GM18519 (cell line): ENCODE measurements around the gene EDDM13.
"Not testable (repeated sequence)": the region's sequence is repeated elsewhere in the genome, so short reads cannot be mapped to it uniquely, and the experiment has no call there.

Experiments
- ATAC-seq: cut with Tn5 transposase; IDR thresholded peaks from one replicate; pipeline ENCODE4 v1.9.1; 2021; ENCODE audit warnings: mild to moderate bottlenecking, moderate library complexity; ENCODE audit not compliant: unreplicated experiment, low FRiP score

EDDM13 gene, protein sequence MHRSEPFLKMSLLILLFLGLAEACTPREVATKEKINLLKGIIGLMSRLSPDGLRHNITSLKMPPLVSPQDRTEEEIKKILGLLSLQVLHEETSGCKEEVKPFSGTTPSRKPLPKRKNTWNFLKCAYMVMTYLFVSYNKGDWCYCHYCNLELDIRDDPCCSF

DNA sequence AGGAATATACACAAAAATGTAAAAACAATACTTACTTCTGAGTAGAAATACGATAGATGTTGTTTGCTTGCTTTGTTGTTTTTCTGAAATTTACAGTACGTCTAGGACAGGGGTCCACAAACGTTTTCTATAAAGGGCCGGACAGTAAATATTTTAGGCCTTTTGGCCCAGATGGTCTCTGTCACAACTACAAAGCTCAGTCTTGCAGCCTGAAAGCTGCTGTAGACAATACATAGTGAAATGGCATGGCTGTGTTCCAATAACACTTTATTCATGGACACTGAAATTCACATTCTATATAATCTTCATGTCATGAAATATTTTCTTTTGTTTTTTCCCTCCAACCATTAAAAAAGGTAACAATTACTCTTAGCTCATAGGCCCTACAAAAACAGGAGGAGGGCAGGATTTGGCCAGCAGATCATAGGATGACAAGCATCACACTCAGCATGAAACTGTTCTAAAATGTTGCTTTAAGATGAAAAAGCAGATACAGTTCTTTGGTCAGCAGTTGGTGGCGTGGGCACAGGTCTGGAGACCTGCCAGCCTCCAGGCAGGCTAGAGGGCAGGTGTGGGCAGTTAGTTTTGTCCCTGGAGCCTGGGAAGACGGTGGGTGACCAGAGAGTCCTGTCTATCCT is at the start of gene EDDM13:
Gene EDDM13, plus strand, starts transcription at position 588 of the 638 bp plus-strand sequence. CDS start 87 bp downstream, outside the sequence.
- ATAC-seq = no peak

GRCh38 chr19:56222901-56223300 is 49.6 kb upstream of the EDDM13 start:
- ATAC-seq = no peak

GRCh38 chr19:56223481-56223880 is 49.1 kb upstream of the EDDM13 start:
- no peak for ATAC-seq

DNA sequence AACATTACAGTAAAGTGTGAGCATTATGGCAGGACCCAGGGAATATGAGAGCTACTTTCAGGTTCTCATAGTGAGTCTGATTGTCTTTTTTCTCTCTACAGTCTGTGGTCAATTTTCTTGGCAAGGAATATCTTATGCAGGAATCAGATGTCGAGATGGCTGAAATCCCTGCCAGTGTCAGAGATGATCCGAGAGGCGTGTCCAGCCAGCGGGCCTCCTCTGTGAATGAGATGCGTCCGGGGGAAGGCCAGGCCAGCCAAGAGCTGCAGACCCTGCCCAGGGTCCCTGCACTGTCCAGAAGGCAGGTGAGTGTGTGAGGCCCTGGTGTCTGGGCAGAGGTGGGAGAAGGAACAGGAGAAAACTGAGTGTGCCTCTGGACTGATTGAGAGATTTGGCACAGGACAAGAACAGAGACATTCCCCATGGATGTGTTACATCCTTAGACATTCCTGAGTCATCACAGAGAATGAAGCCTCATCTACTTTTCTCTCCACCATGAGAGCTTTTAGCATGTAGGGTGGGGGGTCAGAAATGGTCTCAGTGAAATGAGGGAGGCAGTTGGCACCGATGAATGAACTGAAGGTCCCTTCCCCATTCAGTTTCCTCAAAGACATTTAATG is 27.3 kb upstream of the EDDM13 start:
- no peak for ATAC-seq

- ATAC-seq = not testable (repeated sequence)
Measured at GRCh38 chr19:56245764-56246163, 26.8 kb upstream of the EDDM13 start.

DNA sequence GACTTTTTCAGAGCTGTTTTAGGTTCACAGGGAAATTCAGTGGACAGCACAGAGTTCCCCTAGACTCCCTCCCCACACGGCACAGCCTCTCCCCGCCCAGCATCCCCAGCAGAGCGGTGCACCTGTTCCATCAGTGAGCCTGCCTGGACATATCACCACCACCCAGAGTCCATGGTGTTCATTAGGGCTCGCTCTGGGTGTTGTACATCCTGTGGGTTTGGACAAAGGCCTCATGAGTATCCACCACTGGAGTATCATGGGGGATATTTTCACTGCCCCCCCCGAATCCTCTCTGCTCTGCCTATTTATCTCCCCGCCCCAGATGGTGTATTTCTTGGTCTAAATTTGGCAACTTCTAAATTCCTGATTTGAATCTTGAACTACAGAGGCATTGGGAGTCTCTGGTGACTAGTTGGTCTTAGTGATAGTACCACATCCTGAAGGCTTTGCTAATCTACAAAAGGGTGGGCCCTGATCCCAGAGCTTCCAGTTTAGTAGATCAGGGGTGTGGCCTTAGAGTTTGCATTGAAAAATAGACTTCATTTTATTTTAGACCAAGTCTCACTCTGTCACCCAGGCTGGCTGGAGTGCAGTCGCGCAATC is 23.7 kb upstream of the EDDM13 start:
- ATAC-seq = not testable (repeated sequence)

DNA sequence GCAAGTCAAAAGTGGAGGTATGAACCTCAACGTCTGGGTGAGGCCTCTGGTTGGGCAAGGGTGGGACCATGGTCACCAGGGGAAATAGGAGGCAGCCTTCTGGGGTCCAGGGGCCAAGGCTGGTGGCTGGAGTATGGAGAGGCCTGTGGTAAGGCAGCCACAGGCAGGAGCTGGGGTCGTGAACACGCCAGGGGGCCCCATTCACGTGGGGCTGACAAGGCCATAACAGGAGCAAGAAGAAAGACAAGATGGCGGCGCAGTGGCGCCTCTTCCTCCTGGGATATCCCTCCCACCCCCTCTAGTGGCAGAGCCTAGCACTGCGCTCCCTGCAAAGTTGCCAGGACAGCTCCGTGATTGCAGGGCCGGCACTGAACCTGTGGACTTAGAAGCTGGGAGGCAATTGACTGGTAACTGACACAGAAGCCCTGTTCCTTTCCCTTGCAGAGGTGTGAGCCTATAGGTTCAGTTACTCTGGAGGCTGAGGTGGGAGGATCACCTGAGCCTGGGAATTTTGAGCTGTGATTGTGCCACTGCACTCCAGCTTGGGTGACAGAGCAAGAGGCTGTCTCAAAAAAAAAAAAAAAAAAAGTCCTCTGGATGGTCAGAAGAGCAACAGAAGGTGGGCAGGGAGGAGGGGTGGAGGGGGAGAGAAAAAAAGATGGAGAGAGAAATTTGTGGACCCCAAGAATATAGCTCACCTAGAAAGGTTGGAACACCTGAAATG is 19.7 kb upstream of the EDDM13 start:
- no peak for ATAC-seq

DNA sequence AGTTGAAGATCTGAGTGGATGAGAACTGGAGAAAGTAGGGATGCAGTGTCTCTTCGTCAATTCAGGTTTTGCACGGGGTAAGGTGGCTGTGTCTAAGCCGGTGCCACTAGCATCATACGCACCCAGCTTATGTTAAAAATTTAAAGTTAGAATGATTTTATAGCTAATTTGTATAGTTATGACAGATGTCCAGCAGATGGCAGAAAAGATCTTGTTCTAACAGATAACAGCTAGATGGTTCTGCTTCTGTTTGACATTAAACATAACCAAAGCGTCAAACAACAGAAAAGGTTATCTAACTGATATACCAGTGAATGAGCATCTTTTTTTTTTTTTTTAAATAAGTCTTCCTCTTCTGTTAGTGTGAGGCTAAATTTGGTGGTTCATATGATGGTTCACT is 18.8 kb upstream of the EDDM13 start:
- ATAC-seq = no peak

GRCh38 chr19:56258272-56258671 is 14.3 kb upstream of the EDDM13 start:
- ATAC-seq = no peak

DNA sequence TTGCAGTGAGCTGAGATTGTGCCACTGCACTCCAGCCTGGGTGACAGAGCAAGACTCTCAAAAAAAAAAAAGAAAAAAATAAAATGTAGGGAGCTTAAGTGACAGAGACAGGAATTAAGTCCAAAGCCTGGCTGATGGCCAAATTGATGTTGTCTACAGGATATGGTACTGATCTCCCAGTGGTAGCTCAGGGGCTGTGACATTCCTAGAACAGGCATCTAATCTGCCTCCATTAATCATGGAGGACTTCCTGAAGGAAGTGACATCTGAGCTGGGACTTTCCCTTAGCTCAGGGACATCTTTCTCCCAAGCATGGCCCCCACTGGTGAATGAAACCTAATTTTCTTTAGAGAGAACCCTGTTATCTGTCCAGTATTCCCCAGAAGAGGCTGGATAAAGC is 11.4 kb upstream of the EDDM13 start:
- ATAC-seq = no peak

DNA sequence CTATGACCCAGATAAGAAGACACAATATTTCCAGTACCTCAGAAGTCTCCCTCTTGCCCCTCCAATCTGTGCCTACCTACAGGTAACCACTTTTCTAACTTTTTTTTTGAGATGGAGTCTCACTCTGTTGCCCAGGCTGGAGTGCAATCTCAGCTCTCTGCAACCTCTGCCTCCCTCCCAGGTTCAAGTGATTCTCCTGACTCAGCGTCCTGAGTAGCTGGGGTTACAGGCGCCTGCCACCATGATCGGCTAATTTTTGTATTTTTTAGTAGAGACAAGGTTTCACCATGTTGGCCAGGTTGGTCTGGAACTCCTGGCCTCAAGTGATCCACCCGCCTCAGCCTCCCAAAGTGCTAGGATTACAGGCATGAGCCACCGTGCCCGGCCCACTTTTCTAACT is 10.6 kb upstream of the EDDM13 start:
- not testable (repeated sequence) for ATAC-seq

DNA sequence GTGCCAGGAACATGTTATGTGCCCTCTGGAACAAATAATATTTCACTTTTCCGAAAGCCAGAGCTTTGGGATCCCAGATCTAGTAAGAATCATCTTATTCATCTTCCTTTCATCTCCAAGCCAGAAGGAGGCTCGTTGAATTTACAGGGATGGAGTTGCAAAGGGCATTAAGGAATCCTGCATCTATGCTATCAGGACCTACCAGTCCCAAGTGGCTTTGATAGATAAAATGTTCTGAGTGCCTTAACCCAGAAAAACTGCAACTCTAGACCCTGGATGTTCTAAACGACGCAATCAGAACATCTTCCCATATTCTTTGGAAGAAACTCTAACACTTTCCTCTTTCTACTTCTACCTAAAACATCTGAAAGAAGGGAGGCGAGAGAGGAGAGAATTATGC is 9.2 kb upstream of the EDDM13 start:
- ATAC-seq = no peak

- ATAC-seq = no peak
Measured at GRCh38 chr19:56266051-56266450, 6.5 kb upstream of the EDDM13 start.

- no peak for ATAC-seq
Measured at GRCh38 chr19:56269348-56269747, 3.2 kb upstream of the EDDM13 start.

DNA sequence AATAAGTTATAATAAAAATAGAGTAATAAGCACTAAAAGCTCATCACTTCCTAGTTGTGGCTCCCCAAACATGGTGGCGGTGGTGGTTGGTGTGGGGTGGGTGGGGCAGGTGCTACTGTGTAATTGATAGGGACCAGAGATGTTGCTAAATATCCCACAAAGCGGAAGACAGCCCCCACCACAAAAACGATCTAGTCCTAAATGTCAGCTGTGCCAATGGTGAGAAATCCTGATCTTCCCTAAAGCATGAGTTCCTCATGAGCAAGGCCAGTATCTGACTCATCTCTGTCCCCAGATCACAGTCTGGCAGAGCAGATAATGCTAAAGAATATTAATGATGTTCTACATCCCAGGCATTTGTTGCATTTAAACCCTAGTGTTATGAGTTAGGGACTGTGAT is 1.9 kb upstream of the EDDM13 start:
- ATAC-seq = no peak

DNA sequence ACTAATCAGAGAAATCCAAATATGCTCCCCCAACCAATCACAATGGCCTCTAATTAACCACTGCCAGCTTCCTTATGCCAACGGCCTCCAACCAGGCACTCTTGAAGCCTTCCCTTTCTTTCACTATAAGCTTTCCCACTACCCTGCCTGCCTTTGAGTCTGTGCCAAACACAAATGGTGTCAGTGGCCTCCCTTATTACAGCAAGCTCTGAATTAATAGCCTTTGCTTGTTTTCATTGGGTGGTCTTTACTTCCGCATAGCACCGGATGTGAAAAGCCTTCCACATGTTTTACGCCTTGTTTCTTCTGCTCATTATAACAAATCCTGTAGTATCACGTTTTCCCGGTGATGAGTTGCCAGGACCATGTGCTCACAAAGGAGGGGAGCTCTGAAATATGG is 1.4 kb upstream of the EDDM13 start:
- no peak for ATAC-seq

DNA sequence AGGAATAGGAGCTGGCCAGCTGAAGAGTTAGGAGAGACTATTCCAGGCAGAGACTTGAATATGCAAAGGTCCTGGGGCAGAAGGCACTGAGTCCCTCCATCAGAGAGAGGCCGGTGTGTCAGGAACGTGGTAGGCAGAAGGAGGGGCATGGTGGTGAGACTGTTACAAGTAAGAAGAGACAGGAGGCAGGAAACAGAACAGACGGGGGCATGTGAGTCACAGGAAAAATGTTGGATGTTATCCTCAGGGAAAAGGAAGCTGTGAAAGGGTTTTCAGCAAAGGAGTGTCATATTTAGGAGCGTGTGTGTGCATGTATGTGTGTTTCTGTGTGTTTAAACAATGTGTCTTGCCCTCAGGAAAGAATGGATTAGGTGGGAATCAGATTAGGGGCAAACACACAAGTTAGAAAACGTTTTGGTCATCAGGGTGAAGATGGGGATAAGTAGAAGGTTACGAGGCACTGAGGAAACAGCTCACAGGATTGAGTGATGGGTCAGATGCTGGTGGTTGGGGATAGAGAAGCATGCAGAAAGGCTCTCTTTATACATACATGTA is 1.1 kb downstream of the EDDM13 start:
- no peak for ATAC-seq

GRCh38 chr19:56282809-56283208 is 10.3 kb downstream of the EDDM13 start:
- no peak for ATAC-seq

DNA sequence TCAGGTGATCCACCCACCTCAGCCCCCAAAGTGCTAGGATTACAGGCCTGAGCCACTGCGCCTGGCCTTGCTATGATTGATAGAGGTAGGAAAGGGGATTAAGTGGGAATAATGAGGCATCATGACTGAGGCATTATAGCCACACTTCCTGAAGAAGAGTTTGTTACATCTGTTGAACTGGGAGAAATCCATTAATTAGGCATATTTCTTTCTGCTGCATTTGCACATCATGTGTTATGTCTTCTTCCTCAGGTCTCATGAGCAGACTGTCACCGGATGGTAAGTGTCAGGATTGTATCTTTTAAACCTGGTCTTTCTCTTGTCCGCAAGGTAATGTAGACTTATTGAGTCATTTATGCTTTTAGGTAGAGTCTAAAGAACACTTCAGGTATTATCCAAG is 12.2 kb downstream of the EDDM13 start:
- ATAC-seq = no peak

DNA sequence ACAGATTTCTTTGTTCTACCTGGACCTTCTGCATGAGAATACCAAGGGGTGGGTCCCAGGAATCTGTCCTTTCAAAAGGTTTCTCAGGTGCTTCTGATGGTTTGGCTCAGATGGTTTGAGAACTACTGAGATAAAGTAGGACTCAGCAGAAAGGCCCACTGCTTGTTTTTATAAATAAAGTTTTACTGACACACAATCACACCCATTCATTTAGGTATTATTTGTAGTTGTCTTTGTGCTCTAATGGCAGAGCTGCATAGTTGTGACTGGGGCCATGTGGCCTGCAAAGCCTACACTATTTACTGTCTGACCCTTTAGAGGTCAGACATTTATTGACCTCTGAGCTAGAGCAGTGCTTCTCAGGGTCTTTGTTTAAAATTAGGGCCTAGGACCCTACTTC is 17.6 kb downstream of the EDDM13 start:
- ATAC-seq = no peak

DNA sequence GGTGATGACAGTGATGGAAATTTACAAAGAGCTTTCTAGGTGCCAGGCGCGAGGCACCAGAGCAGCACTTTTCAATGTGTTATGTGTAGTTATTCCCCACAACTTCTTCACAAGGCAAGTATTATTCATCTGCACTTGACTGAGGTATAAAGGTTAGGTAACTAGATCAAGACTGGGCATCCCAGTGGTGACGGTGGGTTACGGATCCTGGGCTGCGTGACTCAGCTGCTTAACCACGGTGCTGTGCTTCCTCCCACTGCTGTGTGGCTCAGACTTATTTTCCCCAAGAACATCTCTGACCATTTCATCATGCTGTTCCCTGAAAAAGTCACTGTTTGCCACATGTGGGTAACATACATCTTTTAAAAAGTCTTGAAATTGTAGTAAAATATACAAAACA is 19.3 kb downstream of the EDDM13 start:
- no peak for ATAC-seq
